Central memory CD4-positive, alpha-beta T cell (primary cell): ENCODE results near the gene SMPDL3A.

Source experiments
- DNase-seq: peaks from one replicate; pipeline ENCODE4 v3.0.0; 2022

The SMPDL3A gene

GRCh38 chr6:122778302-122778701 lies 10.8 kb upstream of the SMPDL3A start:
- no peak for DNase-seq

GRCh38 chr6:122778985-122779661 lies 9.9 kb upstream of the SMPDL3A start:
- no peak for DNase-seq

GRCh38 chr6:122779667-122780066 lies 9.4 kb upstream of the SMPDL3A start, which contains the start of gene FABP7:
TSS of gene FABP7 (plus strand) at chr6:122779716. CDS start at chr6:122779795, 79 bp downstream.
- no peak for DNase-seq

- DNase-seq: no peak
Observed at GRCh38 chr6:122780114-122780513, 8.9 kb upstream of the SMPDL3A start.

- no peak for DNase-seq
Observed at GRCh38 chr6:122781716-122782115, 7.3 kb upstream of the SMPDL3A start.

GRCh38 chr6:122783401-122783800 lies 5.7 kb upstream of the SMPDL3A start:
- no peak for DNase-seq

- no peak for DNase-seq
Observed at GRCh38 chr6:122785891-122786290, 3.2 kb upstream of the SMPDL3A start.

GRCh38 chr6:122787721-122788120 lies 1.3 kb upstream of the SMPDL3A start:
- no peak for DNase-seq

- DNase-seq: no peak
Observed at GRCh38 chr6:122788208-122788607, 850 bp upstream of the SMPDL3A start.

- DNase-seq: no peak
Observed at GRCh38 chr6:122788663-122789181, 336 bp upstream of the SMPDL3A start.

- DNase-seq: no peak
Observed at GRCh38 chr6:122790028-122790422, 967 bp downstream of the SMPDL3A start.

- DNase-seq: no peak
Observed at GRCh38 chr6:122790423-122791309, 1.6 kb downstream of the SMPDL3A start.

GRCh38 chr6:122791310-122791679 lies 2.2 kb downstream of the SMPDL3A start:
- DNase-seq: no peak

GRCh38 chr6:122792766-122793165 lies 3.7 kb downstream of the SMPDL3A start:
- DNase-seq: no peak

GRCh38 chr6:122797537-122797936 lies 8.5 kb downstream of the SMPDL3A start:
- no peak for DNase-seq

- no peak for DNase-seq
Observed at GRCh38 chr6:122798099-122798641, 9.1 kb downstream of the SMPDL3A start.

GRCh38 chr6:122799140-122799745 lies 10.2 kb downstream of the SMPDL3A start:
- no peak for DNase-seq

GRCh38 chr6:122799916-122800686 lies 11.0 kb downstream of the SMPDL3A start:
- DNase-seq: no peak

GRCh38 chr6:122800906-122801305 lies 11.8 kb downstream of the SMPDL3A start:
- DNase-seq: no peak

GRCh38 chr6:122801397-122801796 lies 12.3 kb downstream of the SMPDL3A start:
- DNase-seq: no peak

- no peak for DNase-seq
Observed at GRCh38 chr6:122803171-122803661, 14.2 kb downstream of the SMPDL3A start.

GRCh38 chr6:122804962-122805485 lies 16.0 kb downstream of the SMPDL3A start:
- DNase-seq: no peak
